Stimulated activated CD4-positive, alpha-beta T cell treated with anti-CD3 and anti-CD28 coated beads, Interleukin-15, amount 100 ng/mL, for 24 hours (primary cell): ENCODE results near the gene KRTAP10-6.
A peak's percentile ranks its signal among the peaks of the same experiment; 100 is the strongest.
"Not testable (repeated sequence)": the region's sequence is repeated elsewhere in the genome, so short reads cannot be mapped to it uniquely, and the experiment has no call there.

ENCODE experiments used
- DNase-seq: peaks from one replicate; pipeline ENCODE4 v3.0.0-alpha.2; 2020

The KRTAP10-6 gene, protein sequence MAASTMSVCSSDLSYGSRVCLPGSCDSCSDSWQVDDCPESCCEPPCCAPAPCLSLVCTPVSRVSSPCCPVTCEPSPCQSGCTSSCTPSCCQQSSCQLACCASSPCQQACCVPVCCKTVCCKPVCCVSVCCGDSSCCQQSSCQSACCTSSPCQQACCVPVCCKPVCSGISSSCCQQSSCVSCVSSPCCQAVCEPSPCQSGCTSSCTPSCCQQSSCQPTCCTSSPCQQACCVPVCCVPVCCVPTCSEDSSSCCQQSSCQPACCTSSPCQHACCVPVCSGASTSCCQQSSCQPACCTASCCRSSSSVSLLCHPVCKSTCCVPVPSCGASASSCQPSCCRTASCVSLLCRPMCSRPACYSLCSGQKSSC

DNA sequence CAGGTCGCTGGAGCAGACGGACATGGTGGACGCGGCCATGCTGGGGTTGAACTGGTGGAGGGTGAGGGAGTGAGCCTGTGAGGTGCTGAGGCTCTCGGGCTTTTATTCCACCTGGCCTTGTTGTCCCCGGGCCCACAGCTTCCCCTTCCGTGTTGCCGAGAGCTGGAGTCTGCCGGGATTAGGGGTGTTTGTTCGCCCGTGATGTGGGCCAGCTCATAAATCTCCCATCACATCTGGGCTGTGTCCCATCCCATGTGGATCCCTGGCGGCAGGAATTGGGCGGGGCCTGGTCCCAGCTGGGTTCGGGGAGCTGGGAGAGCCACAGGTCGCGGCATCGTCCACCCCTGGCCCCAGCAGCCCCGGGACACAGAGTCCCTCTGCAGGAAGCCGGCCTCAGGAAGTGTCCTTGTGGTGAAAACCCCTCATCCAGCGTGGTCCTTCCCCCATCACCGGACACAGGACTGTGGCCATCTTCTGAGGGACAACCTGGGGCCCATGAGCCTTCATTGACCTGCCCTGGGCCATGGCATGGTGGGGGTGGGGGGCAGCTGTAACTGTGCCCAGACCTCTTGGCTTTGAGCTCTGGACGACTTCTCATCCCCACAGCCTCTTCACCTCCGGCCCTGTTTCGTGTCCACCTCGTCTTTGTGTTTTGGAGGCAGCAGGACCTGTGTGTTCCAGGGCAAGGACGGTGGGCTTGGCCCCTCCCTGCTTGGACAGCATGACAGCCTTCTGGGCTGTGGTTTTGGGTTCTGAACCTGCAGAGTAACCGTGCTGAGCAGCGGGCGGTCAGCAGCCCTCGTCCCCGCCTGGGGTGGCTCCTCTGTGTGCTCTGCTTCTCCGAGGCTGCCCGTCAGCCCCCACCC is at the start of gene KRTAP10-6:
Gene KRTAP10-6 (minus strand): TSS at position 60 of the 866 bp plus-strand sequence. CDS start 21 bp downstream, at position 39.
- DNase-seq = no peak

DNA sequence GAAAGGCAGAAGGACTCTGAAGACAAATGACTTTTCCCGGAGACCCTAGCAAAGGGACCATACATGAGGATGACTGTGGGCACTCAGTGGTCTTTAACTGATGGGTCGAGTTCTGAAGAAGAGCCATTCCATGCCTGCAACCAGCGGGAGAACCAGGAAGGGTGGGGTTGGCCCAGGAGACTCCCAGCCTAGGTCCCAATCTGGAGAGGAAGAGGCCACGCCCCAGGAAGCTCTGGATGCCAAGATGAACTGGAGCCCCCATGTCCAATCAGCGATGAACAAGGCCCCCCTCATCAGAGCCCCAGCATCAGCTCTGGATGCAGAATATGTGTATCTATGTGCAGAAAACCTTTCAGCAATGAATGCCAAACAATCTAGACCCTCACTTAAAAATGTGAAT is 48.5 kb upstream of the KRTAP10-6 start:
- no peak for DNase-seq

DNA sequence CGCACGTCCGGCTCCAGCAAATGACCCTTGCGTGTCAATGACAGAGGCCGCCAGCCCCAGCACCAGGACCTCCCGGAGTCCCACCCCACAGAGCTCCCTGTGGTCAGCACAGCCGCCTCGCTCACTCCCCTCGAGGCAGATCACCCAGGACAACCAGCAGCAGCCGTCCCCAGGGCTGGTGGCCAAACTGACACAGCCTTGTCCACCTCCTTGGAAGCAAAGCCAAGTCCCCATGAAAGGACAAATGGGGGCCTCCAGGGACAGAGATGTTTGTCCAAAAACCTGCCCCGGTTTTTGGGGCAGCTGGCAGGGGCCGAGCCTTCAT is 47.0 kb upstream of the KRTAP10-6 start:
- no peak for DNase-seq

DNA sequence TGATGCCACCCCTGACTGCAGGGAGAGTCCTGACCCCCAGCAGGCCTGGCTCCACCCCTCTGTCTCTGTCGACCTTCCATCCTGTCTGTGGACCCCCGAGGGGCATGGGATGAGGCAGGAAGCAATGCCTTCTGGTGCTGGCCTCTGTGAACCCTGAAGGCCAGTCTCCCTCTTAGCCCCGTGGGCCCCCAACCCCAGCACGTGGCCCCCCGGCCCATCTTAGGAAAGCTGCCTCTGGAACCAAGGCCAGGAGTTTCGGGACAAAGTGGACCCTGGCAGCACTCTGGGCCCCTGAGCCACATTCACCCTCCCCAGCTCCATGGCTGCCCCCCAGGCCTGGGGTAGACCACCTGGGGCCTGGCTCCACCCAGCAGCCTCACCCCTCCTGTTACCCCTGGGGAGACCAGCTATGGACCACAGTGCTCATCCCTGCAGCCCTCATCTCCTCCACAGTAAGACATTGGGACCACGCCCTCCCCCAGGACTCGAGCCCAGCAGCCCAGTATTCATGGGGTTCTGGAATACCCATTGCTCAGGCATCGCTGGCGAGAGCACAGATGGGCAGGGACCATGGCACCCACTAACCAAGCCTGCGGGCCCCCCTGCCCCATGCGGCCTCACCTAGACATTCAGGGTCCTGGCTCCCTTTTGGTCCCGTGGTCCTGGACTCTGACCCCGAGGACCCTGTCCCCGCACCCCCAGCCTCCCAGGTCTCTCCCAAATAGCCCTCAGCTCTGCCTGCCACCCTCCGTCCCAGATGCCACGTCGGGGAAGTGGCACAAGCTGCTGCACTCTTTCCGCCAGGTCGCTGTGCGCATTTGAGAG is 46.4 kb upstream of the KRTAP10-6 start:
- not testable (repeated sequence) for DNase-seq

DNA sequence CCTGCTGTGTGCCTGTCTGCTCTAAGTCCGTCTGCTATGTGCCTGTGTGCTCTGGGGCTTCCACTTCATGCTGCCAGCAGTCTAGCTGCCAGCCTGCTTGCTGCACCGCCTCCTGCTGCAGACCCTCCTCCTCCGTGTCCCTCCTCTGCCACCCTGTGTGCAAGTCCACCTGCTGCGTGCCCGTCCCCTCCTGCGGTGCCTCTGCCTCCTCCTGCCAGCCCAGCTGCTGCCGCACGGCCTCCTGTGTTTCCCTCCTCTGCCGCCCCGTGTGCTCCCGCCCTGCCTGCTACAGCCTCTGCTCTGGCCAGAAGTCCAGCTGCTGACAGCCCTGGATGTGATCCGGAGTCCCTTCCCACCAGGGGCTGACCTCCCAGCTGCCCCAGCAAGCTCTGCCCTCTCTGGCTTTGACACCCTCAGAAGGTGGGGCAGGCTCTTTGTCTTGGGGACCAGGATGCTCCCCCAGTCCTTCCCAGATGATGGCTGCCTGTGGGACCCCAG is 45.6 kb upstream of the KRTAP10-6 start:
- DNase-seq = not testable (repeated sequence)

DNA sequence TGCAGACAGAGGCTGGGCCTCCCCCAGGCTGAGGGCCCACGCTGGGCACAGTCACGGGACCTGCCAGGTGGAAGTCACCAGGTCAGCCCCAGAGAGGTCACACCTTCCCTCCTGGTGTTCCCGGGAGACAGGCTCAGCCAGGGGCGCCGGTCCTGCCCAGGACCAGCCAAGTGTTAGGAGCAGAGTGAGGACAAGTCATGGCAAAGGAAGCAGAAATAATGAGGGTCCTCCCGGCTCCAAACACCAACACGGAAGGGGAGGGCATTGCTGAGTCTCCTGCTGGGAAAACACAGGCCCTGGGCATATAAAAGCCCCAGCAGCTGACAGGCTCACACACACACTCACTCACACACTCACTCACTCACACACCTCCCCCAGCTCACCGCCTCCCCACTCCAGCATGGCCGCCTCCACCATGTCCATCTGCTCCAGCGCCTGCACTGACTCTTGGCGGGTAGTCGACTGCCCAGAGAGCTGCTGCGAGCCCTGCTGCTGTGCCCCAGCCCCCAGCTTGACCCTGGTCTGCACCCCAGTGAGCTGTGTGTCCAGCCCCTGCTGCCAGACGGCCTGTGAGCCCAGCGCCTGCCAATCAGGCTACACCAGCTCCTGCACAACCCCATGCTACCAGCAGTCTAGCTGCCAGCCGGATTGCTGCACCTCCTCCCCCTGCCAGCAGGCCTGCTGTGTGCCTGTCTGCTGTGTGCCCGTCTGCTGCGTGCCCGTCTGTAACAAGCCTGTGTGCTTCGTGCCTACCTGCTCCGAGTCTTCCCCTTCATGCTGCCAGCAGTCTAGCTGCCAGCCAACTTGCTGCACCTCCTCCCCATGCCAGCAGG is 44.9 kb upstream of the KRTAP10-6 start, which contains the start of gene KRTAP10-10:
Gene KRTAP10-10 (plus strand): TSS at position 339 of the 833 bp plus-strand sequence. CDS start 62 bp downstream, at position 401.
- DNase-seq = no peak

DNA sequence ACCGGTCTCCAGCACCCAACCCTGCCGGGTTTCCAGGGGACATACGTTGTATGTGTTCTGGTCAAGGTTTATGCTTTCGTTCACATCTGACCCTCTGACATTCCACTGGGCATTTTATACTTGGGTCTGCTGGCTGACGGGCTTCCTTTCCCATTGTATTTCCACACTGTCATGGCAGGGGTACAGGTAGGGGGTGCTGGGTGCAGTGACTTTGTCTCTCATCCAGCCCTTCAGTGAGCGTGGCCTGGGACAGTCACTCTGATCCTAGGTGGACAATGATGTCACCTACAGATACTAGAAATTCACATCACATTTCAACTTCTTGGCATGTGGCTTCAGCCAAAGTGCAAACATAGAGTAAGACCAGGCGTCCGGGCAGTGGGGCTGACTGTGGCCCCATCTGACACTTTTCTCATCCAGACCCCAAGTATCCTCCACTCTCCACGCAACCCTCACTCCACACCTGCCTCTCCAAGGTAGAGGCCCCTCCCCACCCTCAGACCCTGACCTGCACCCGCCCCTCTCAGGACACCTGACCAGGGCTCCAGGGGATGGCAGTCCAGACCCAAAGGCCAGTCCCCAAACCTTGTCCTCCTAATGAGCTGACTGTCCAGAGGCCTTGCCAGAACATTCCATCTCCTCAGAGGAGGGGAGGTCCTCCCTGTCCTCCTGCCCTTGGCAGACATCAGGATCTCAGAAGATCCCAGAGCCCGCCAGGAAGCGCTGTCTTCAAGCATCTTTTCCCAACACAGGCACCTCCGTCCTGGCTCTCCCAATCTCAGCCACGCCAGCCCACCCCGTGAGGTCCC is 44.1 kb upstream of the KRTAP10-6 start:
- no peak for DNase-seq

DNA sequence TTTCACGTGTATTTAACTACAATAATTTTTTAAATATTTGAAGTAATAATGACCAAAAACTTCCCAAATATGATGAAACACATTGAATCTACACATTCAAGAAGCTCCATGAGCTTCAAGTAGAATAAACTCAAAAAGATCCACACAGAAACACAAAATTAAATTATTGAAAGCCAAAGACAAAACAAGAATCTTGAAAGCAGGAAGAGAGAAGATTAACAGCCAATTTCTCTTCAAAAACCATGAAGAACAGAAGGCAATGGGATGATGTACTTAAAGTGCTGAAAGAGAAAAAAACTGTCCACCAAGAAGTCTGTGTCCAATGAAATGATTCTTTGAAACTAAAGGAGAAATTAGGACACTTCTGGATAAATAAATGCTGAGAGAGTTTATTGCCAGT is 39.8 kb upstream of the KRTAP10-6 start:
- no peak for DNase-seq

- DNase-seq = no peak
Measured at GRCh38 chr21:44630440-44630839, 38.1 kb upstream of the KRTAP10-6 start.

DNA sequence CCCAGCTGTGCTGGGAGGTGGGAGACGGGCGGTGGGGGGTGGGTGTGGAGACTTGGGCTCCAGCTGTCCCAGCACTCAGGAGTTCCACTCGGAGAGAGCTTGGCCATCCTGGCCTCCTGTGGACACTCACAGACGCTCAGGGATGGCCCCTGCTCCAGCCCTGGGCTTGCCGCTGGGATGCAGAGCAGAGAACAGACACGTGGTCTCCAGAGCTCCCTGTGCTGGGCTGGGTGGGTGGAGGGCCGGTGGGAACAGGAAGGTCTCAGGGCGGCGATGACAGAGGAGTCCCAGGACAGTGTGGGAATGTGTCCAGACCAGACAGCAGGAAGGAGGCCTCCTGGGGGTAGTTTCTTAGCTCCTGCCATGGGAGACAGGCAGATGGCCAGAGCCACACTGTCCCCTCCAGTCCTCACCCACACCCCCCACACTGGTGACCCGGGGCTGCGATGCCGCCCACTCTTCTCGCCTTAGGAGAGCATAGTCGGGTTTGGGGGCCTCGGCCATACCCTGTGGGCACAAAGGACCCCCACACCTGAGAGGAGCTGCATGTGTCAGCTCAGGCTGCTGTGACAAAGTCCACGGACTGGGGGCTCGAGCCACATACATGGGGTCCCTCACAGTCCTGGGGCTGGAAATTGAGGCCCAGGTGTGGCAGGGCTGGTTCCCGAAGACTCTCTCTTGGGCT is 36.5 kb upstream of the KRTAP10-6 start:
- no peak for DNase-seq

- DNase-seq = not testable (repeated sequence)
Measured at GRCh38 chr21:44627831-44628233, 35.5 kb upstream of the KRTAP10-6 start.

- DNase-seq = not testable (repeated sequence)
Measured at GRCh38 chr21:44627181-44627822, 35.0 kb upstream of the KRTAP10-6 start.

- no peak for DNase-seq
Measured at GRCh38 chr21:44626673-44627143, 34.4 kb upstream of the KRTAP10-6 start, which contains the start of gene KRTAP10-9. TSS of gene KRTAP10-9 (plus strand) at chr21:44627093. CDS start at chr21:44627172, 79 bp downstream.

GRCh38 chr21:44626262-44626661 is 34.0 kb upstream of the KRTAP10-6 start:
- no peak for DNase-seq

GRCh38 chr21:44625756-44626155 is 33.5 kb upstream of the KRTAP10-6 start:
- DNase-seq = no peak

DNA sequence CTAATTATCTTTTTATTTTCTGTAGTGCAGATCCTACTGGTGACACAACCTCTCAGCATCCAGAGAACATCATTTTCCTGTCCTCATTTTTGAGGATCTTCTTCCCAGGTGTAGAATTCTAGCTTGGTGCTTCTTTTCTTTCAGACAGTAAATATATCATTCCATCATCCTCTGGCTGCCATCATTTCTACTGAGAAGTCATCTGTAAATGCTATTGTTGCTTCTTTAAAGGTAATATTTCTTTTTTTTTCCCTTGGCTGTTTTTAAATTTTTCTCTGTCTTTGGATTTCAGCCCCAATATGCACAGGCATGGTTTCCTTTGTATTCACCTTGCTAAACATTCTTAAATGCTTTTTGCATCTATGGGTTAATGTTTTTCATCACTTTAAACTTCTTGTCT is 31.3 kb upstream of the KRTAP10-6 start:
- no peak for DNase-seq

- no peak for DNase-seq
Measured at GRCh38 chr21:44619886-44620285, 27.6 kb upstream of the KRTAP10-6 start.

DNA sequence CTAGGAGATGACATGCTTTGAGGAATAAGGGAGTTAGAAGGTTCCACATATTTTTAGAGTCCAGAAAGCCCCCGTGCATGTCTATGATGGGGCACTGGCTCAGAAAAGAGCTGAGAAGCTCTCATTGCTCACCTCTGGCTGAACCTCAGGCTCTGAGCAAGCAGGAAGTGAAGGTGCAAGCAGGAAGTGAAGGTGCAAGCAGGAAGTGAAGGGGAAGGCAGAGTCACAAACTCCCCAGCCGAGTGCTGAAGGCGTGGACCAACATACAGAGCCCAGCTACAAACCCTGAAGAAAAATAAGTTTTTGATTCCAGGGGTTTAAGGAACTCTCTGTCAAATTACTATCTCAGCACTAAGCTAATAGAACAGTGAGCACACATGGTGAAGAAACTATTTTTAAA is 26.6 kb upstream of the KRTAP10-6 start:
- DNase-seq = peak; percentile 53

GRCh38 chr21:44618504-44618903 is 26.2 kb upstream of the KRTAP10-6 start:
- DNase-seq = peak; percentile 19
